ENCODE results near the gene SMTN.
A peak's percentile ranks its signal among the peaks of the same experiment; 100 is the strongest.

SMTN gene

DNA sequence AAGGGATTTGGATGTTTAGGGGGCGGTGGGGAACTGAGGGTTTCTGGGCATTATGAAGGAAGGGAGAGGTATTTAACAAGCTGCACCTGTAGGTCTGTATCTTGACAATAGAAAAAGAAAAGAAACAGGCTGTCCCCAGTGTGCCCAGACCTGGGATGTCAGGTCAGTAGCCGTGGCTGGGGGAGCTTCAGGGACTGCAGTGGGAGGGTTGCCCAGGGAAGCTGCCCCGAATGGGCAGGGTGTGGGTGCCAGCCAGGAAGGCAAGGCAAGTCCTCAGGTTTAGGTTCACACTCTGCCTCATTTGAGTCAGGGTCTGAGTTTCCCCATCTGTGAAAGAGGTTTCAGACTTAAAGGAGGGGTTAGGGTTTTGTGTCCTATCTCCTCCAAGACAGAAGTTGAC, 43.2 kb downstream of the SMTN start:
- CTCF ChIA-PET, result interaction anchor here (1.7 kb wide), 1 partner anchor 16 kb away, joined by 4 read pairs; no protein-coding TSS in a partner anchor
- 88% methylated on average over 3 of the region's 3 CpGs for WGBS (ENCODE audit: insufficient coverage)

DNA sequence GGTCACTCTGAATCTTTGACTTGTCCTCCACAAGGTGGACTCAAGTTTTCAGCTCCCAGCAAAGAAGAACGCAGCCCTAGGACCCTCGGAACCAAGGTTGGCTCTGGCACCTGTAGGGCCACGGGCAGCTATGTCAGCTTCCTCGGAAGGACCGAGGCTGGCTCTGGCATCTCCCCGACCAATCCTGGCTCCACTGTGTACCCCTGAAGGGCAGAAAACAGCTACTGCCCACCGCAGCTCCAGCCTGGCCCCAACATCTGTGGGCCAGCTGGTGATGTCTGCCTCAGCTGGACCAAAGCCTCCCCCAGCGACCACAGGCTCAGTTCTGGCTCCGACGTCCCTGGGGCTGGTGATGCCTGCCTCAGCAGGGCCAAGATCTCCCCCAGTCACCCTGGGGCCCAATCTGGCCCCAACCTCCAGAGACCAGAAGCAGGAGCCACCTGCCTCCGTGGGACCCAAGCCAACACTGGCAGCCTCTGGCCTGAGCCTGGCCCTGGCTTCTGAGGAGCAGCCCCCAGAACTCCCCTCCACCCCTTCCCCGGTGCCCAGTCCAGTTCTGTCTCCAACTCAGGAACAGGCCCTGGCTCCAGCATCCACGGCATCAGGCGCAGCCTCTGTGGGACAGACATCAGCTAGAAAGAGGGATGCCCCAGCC, 43.8 kb downstream of the SMTN start:
- CTCF ChIA-PET, result interaction anchor here (1.7 kb wide), 1 partner anchor 17 kb away, joined by 4 read pairs; no protein-coding TSS in a partner anchor

More for the DNA sequence above, 43.2 kb downstream of the SMTN start:
- POLR2A ChIA-PET, result no interaction called here
- Histone ChIP-seq H3K9me3 (ENCODE audit: control extremely low read depth in 1 of 5, control insufficient read depth in 4 of 5, insufficient read depth in 2 of 5, low read depth in 1 of 5, low read length in 4 of 5) (no peaks in the 10 kb centered on the region), H3K36me3 (ENCODE audit: control insufficient read depth in 4 of 4, insufficient read depth in 4 of 4, low read length in 3 of 4) (no peaks in the 10 kb centered on the region), H3K4me1 (ENCODE audit: control extremely low read depth in 1 of 4, control insufficient read depth in 4 of 4, insufficient read depth in 4 of 4, low read length in 3 of 4) (peaks cover 0 to 5% (median 2%) of the 10 kb centered on the region in 4 experiments), H3K27me3 (replicated peaks in 2 of 5; ENCODE audit: control insufficient read depth in 4 of 5, insufficient read depth in 5 of 5, low read length in 4 of 5) (no peaks in the 10 kb centered on the region), H3K27ac (ENCODE audit: insufficient read depth in 1 of 2, low read depth in 1 of 2, low read length in 2 of 2, poor library complexity in 1 of 2, severe bottlenecking in 2 of 2) (no peak overlapping the region), H3K4me3 (ENCODE audit: control insufficient read depth in 1 of 7, extremely low read depth in 1 of 7, insufficient read depth in 4 of 7, low read depth in 2 of 7, low read length in 6 of 7) (no peak overlapping the region)
- DNase-seq, result no peak

DNA sequence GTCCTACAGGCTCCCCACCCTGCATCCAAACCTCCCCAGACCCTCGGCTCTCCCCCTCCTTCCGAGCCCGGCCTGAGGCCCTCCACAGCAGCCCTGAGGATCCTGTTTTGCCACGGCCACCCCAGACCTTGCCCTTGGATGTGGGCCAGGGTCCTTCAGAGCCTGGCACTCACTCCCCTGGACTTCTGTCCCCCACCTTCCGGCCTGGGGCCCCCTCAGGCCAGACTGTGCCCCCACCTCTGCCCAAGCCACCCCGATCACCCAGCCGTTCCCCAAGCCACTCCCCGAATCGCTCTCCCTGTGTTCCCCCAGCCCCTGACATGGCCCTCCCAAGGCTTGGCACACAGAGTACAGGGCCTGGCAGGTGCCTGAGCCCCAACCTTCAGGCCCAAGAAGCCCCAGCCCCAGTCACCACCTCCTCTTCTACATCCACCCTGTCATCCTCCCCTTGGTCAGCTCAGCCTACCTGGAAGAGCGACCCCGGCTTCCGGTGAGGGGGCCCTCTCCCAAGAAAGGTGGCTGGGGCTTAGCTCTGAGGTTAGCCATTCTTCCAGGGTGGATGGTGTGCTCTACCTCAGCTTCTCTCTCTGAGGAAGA, 44.5 kb downstream of the SMTN start:
- no peaks in the 10 kb centered on the region for H3K27me3 ChIP-seq (replicated peaks in 2 of 5; ENCODE audit: control insufficient read depth in 4 of 5, insufficient read depth in 5 of 5, low read length in 4 of 5)
- no peak overlapping the region for H3K4me3 ChIP-seq (ENCODE audit: control insufficient read depth in 1 of 7, extremely low read depth in 1 of 7, insufficient read depth in 4 of 7, low read depth in 2 of 7, low read length in 6 of 7)
- ChIA-PET POLR2A (no interaction called here), CTCF (interaction anchor here (0.9 kb wide), 1 partner anchor 30 kb away, joined by 3 read pairs; no protein-coding TSS in a partner anchor)
- H3K9me3 ChIP-seq (ENCODE audit: control extremely low read depth in 1 of 5, control insufficient read depth in 4 of 5, insufficient read depth in 2 of 5, low read depth in 1 of 5, low read length in 4 of 5), result no peaks in the 10 kb centered on the region
- H3K4me1 ChIP-seq (ENCODE audit: control extremely low read depth in 1 of 4, control insufficient read depth in 4 of 4, insufficient read depth in 4 of 4, low read length in 3 of 4), result peaks cover 0 to 5% (median 2%) of the 10 kb centered on the region in 4 experiments
- H3K36me3 ChIP-seq (ENCODE audit: control insufficient read depth in 4 of 4, insufficient read depth in 4 of 4, low read length in 3 of 4), result no peaks in the 10 kb centered on the region
- 98% methylated on average over 9 of the region's 12 CpGs for WGBS (ENCODE audit: insufficient coverage)
- H3K27ac ChIP-seq (ENCODE audit: insufficient read depth in 1 of 2, low read depth in 1 of 2, low read length in 2 of 2, poor library complexity in 1 of 2, severe bottlenecking in 2 of 2), result no peak overlapping the region
- no peak for DNase-seq

More for the DNA sequence above, 43.8 kb downstream of the SMTN start:
- Histone ChIP-seq H3K4me3 (ENCODE audit: control insufficient read depth in 1 of 7, extremely low read depth in 1 of 7, insufficient read depth in 4 of 7, low read depth in 2 of 7, low read length in 6 of 7) (no peak overlapping the region), H3K36me3 (ENCODE audit: control insufficient read depth in 4 of 4, insufficient read depth in 4 of 4, low read length in 3 of 4) (no peaks in the 10 kb centered on the region), H3K4me1 (ENCODE audit: control extremely low read depth in 1 of 4, control insufficient read depth in 4 of 4, insufficient read depth in 4 of 4, low read length in 3 of 4) (peaks cover 0 to 5% (median 2%) of the 10 kb centered on the region in 4 experiments), H3K27ac (ENCODE audit: insufficient read depth in 1 of 2, low read depth in 1 of 2, low read length in 2 of 2, poor library complexity in 1 of 2, severe bottlenecking in 2 of 2) (no peak overlapping the region), H3K27me3 (replicated peaks in 2 of 5; ENCODE audit: control insufficient read depth in 4 of 5, insufficient read depth in 5 of 5, low read length in 4 of 5) (no peaks in the 10 kb centered on the region), H3K9me3 (ENCODE audit: control extremely low read depth in 1 of 5, control insufficient read depth in 4 of 5, insufficient read depth in 2 of 5, low read depth in 1 of 5, low read length in 4 of 5) (no peaks in the 10 kb centered on the region)
- 92% methylated on average over 14 of the region's 14 CpGs for WGBS (ENCODE audit: insufficient coverage)
- POLR2A ChIA-PET, result no interaction called here
- no peak for DNase-seq

- Histone ChIP-seq H3K27ac (ENCODE audit: insufficient read depth in 1 of 2, low read depth in 1 of 2, low read length in 2 of 2, poor library complexity in 1 of 2, severe bottlenecking in 2 of 2) (no peak overlapping the region), H3K27me3 (replicated peaks in 2 of 5; ENCODE audit: control insufficient read depth in 4 of 5, insufficient read depth in 5 of 5, low read length in 4 of 5) (no peaks in the 10 kb centered on the region), H3K9me3 (ENCODE audit: control extremely low read depth in 1 of 5, control insufficient read depth in 4 of 5, insufficient read depth in 2 of 5, low read depth in 1 of 5, low read length in 4 of 5) (no peaks in the 10 kb centered on the region), H3K4me3 (ENCODE audit: control insufficient read depth in 1 of 7, extremely low read depth in 1 of 7, insufficient read depth in 4 of 7, low read depth in 2 of 7, low read length in 6 of 7) (no peak overlapping the region), H3K4me1 (ENCODE audit: control extremely low read depth in 1 of 4, control insufficient read depth in 4 of 4, insufficient read depth in 4 of 4, low read length in 3 of 4) (peaks cover 0 to 5% (median 2%) of the 10 kb centered on the region in 4 experiments), H3K36me3 (ENCODE audit: control insufficient read depth in 4 of 4, insufficient read depth in 4 of 4, low read length in 3 of 4) (no peaks in the 10 kb centered on the region)
- no peak for DNase-seq
- WGBS (ENCODE audit: insufficient coverage), result 98% methylated on average over 14 of the region's 22 CpGs
- POLR2A ChIA-PET, result no interaction called here
- CTCF ChIA-PET, result interaction anchor here (0.9 kb wide), 1 partner anchor 31 kb away, joined by 3 read pairs; no protein-coding TSS in a partner anchor
Measured at GRCh38 chr22:31126128-31126868, 45.2 kb downstream of the SMTN start.

GRCh38 chr22:31126869-31127175, 45.7 kb downstream of the SMTN start:
- 69% methylated on average over 7 of the region's 13 CpGs for WGBS (ENCODE audit: insufficient coverage)
- no peaks in the 10 kb centered on the region for H3K27me3 ChIP-seq (replicated peaks in 2 of 5; ENCODE audit: control insufficient read depth in 4 of 5, insufficient read depth in 5 of 5, low read length in 4 of 5)
- DNase-seq, result no peak
- CTCF ChIA-PET, result no interaction called here
- H3K4me1 ChIP-seq (ENCODE audit: control extremely low read depth in 1 of 4, control insufficient read depth in 4 of 4, insufficient read depth in 4 of 4, low read length in 3 of 4), result peaks cover 0 to 5% (median 2%) of the 10 kb centered on the region in 4 experiments
- H3K36me3 ChIP-seq (ENCODE audit: control insufficient read depth in 4 of 4, insufficient read depth in 4 of 4, low read length in 3 of 4), result no peaks in the 10 kb centered on the region
- no peak overlapping the region for H3K4me3 ChIP-seq (ENCODE audit: control insufficient read depth in 1 of 7, extremely low read depth in 1 of 7, insufficient read depth in 4 of 7, low read depth in 2 of 7, low read length in 6 of 7)
- POLR2A ChIA-PET, result no interaction called here
- H3K9me3 ChIP-seq (ENCODE audit: control extremely low read depth in 1 of 5, control insufficient read depth in 4 of 5, insufficient read depth in 2 of 5, low read depth in 1 of 5, low read length in 4 of 5), result no peaks in the 10 kb centered on the region
- no peak overlapping the region for H3K27ac ChIP-seq (ENCODE audit: insufficient read depth in 1 of 2, low read depth in 1 of 2, low read length in 2 of 2, poor library complexity in 1 of 2, severe bottlenecking in 2 of 2)

GRCh38 chr22:31127181-31127772, 46.2 kb downstream of the SMTN start:
- H3K4me1 ChIP-seq (ENCODE audit: control extremely low read depth in 1 of 4, control insufficient read depth in 4 of 4, insufficient read depth in 4 of 4, low read length in 3 of 4), result peaks cover 0 to 5% (median 2%) of the 10 kb centered on the region in 4 experiments
- H3K9me3 ChIP-seq (ENCODE audit: control extremely low read depth in 1 of 5, control insufficient read depth in 4 of 5, insufficient read depth in 2 of 5, low read depth in 1 of 5, low read length in 4 of 5), result no peaks in the 10 kb centered on the region
- WGBS (ENCODE audit: insufficient coverage), result 35% methylated on average over 12 of the region's 19 CpGs
- ChIA-PET POLR2A (no interaction called here), CTCF (interaction anchor here (0.8 to 1.3 kb wide), 3 partner anchors 11 to 21 kb away, joined by 3 read pairs; partner anchors contain the start of gene SELENOM)
- no peaks in the 10 kb centered on the region for H3K36me3 ChIP-seq (ENCODE audit: control insufficient read depth in 4 of 4, insufficient read depth in 4 of 4, low read length in 3 of 4)
- H3K4me3 ChIP-seq (ENCODE audit: control insufficient read depth in 1 of 7, extremely low read depth in 1 of 7, insufficient read depth in 4 of 7, low read depth in 2 of 7, low read length in 6 of 7), result no peak overlapping the region
- H3K27ac ChIP-seq (ENCODE audit: insufficient read depth in 1 of 2, low read depth in 1 of 2, low read length in 2 of 2, poor library complexity in 1 of 2, severe bottlenecking in 2 of 2), result no peak overlapping the region
- no peaks in the 10 kb centered on the region for H3K27me3 ChIP-seq (replicated peaks in 2 of 5; ENCODE audit: control insufficient read depth in 4 of 5, insufficient read depth in 5 of 5, low read length in 4 of 5)
- DNase-seq, result peak; percentile 22 to 73 (median 69)

All from common myeloid progenitor, CD34-positive (primary cell).